Esophagus squamous epithelium (tissue), 4 donors: ENCODE measurements around the gene ATP6V0D1.

Source experiments
- CTCF ChIP-seq, 6 experiments: fragments of 450-650 bp in 4 of 6; fragments of 200-600 bp in 2 of 6; sonication (generic) in 2 of 6; IDR thresholded peaks; one replicate each; pipeline ENCODE4 v1.5.1; 2016 to 2019; ENCODE audit warnings: antibody characterized with exemption in 6 of 6, mild to moderate bottlenecking in 4 of 6, moderate library complexity in 4 of 6
- POLR2A ChIP-seq, 4 donors: fragments of 450-650 bp; IDR thresholded peaks; one replicate each; pipeline ENCODE4 v1.6.1; 2017; ENCODE audit warnings: antibody characterized with exemption in 4 of 4, mild to moderate bottlenecking in 4 of 4, moderate library complexity in 3 of 4

DNA sequence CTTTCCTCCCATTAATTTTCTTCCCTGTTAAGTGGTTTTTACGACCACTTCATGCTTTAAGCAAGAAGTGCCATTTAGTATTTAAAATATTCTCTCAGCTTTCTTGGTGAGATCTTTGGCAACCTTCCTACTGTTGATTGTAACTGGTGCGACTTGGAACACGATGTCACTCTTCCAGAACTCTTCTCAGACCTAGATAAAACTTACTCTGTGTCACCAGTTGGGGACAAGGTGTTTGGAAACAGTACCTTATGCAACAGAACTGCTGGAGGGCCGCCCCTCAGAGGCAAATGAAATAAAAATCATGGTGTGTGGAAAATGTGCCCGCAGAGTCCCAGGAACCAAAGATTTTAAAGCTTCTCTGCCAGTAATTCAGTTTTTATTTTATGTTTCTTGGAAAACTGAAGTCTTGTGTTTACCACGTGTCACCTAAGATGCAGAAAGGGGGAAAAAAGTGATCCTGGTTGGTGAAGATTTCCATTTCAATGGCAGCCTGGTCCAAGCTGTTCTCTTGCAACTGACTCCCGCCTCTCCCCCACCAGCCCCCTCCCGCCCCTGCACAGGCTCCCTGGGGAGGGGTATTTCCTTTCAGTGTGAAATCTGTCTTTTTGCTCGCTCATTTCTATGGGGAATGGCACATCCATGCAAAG is 57.2 kb downstream of the ATP6V0D1 start:
- TF ChIP-seq CTCF (IDR thresholded peaks at IDR 0.05) (no peak), POLR2A (IDR thresholded peaks at IDR 0.05) (no peak)
